HG03457 (cell line): ENCODE data around the gene CCR5AS.

ENCODE experiments used
- ATAC-seq: cut with Tn5 transposase; IDR thresholded peaks from one replicate; pipeline ENCODE4 v1.9.1; 2021; ENCODE audit warnings: moderate number of reproducible peaks; ENCODE audit not compliant: unreplicated experiment

Gene CCR5AS

DNA sequence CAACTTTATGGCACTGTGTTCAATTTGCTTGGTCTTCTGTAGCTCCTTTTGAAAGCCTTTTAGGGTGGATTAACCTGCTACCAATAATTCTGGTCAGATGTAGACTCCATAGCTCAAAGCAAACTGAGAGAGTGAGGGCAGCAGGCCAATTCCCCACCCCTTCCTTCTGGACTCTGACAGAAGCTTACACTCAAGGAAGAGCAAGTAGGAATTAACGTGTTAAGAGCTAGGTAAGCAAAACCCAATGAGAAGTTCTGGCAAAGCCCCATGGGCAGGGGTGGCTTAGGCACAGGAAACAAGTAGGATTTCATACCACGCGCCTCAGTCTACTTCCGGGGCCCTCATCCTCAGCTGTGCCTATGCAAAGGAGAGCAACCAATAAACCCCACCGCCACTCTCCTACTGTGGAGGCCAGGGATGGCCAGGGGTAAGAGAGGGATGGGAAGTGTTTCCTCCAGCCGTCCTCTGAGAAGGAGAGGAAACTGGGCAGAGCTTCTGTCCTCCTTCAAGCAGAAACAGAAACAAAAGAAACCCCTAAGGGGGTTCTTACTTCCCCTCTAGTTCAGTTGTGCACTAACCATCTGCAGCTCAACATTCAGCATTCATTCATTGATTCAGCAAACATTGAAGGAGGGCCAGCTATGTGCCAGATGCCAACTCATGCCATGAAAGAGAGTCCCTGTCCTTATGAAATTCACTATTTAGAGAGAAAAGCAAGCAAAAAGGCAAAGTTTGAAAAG, 23.5 kb downstream of the CCR5AS start:
- ATAC-seq, result no peak

DNA sequence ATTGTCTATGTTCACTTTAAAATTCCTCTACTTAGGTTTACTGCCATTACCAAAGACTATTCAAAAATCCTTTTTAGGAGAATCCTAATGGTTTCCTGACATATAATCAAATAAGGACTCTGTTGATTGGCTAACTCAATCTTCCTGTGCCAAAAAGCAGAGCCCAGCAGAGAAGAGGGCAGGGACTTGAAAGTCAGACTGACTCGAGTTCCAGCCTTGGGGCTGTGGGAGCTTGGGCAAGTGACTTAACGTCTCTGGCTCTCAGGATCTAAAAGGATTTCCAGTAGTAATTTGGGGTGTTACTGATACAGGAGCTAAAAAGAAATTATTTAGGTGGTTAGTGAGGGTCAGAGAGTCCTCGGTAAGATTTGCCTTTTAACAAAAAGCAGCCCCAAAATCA, 25.2 kb downstream of the CCR5AS start:
- ATAC-seq, result no peak

DNA sequence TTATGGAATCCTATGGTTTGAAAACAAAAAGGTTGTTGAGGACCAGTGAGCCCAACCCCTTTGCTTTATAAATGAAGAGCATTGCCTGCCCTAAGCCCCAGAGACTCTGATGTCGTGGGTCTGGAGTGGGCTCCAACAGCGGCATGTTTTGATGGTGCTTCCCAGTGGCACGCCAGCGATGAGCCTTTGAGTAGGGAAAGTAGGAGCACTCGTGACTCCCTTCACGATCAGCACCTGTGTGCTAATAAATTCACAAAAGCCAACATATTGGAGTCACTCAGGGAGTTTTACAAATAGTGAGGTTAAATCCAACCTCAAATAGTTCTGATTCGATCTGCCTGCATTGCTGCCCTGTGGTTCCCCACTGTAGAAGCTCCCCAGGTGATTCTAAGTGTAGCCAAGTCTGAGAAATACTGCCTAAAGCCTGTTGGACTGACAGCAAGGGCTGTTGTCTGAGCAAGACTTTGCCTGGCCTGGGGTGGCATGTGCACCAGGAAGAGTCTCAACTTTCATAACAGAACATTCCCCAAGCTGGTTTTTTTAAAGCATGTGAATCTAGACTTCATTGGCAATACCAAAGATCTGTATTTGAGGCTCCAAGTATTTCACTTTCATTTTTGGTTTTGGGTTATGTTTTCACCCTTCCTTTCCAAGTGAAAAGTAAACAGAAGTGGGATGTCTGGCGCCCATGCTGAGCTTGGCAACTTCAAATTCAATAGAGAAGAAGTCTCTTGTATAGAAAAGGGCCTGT, 26.2 kb downstream of the CCR5AS start:
- no peak for ATAC-seq

DNA sequence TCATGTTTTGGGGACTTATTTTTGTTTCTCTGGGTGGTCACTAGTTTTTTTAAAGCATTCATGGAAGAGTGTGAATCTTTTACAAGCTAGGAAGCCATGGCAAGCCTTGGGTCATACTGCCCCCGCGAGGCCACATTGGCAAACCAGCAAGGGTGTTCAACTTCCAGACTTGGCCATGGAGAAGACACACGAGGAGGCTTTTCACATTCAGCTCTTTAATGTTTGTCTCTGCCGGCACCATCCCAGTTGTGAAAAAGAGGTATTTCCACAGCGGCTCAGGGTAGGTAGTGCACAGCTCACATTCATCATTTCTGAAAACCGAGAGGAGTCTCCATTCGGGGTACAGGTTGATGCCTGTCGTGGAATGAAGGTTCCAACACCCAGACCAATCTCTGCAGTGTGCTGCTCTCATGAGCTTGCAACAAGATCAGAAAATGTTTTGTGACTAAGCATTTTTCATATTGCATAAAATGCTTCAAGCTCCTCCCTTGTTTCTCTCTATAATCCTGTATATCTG, 28.4 kb downstream of the CCR5AS start:
- no peak for ATAC-seq

DNA sequence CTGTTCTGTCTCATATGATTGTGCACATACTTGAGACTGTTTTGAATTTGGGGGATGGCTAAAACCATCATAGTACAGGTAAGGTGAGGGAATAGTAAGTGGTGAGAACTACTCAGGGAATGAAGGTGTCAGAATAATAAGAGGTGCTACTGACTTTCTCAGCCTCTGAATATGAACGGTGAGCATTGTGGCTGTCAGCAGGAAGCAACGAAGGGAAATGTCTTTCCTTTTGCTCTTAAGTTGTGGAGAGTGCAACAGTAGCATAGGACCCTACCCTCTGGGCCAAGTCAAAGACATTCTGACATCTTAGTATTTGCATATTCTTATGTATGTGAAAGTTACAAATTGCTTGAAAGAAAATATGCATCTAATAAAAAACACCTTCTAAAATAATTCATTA, 31.1 kb downstream of the CCR5AS start:
- no peak for ATAC-seq

DNA sequence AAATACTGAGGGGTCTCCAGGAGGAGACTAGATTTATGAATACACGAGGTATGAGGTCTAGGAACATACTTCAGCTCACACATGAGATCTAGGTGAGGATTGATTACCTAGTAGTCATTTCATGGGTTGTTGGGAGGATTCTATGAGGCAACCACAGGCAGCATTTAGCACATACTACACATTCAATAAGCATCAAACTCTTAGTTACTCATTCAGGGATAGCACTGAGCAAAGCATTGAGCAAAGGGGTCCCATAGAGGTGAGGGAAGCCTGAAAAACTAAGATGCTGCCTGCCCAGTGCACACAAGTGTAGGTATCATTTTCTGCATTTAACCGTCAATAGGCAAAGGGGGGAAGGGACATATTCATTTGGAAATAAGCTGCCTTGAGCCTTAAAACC, 31.6 kb downstream of the CCR5AS start:
- no peak for ATAC-seq

DNA sequence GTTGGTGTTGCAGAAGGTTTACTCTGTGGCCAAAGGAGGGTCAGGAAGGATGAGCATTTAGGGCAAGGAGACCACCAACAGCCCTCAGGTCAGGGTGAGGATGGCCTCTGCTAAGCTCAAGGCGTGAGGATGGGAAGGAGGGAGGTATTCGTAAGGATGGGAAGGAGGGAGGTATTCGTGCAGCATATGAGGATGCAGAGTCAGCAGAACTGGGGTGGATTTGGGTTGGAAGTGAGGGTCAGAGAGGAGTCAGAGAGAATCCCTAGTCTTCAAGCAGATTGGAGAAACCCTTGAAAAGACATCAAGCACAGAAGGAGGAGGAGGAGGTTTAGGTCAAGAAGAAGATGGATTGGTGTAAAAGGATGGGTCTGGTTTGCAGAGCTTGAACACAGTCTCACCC, 32.1 kb downstream of the CCR5AS start:
- no peak for ATAC-seq

DNA sequence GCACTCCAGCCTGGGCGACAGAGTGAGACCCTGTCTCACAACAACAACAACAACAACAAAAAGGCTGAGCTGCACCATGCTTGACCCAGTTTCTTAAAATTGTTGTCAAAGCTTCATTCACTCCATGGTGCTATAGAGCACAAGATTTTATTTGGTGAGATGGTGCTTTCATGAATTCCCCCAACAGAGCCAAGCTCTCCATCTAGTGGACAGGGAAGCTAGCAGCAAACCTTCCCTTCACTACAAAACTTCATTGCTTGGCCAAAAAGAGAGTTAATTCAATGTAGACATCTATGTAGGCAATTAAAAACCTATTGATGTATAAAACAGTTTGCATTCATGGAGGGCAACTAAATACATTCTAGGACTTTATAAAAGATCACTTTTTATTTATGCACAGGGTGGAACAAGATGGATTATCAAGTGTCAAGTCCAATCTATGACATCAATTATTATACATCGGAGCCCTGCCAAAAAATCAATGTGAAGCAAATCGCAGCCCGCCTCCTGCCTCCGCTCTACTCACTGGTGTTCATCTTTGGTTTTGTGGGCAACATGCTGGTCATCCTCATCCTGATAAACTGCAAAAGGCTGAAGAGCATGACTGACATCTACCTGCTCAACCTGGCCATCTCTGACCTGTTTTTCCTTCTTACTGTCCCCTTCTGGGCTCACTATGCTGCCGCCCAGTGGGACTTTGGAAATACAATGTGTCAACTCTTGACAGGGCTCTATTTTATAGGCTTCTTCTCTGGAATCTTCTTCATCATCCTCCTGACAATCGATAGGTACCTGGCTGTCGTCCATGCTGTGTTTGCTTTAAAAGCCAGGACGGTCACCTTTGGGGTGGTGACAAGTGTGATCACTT, 34.1 kb downstream of the CCR5AS start:
- no peak for ATAC-seq

DNA sequence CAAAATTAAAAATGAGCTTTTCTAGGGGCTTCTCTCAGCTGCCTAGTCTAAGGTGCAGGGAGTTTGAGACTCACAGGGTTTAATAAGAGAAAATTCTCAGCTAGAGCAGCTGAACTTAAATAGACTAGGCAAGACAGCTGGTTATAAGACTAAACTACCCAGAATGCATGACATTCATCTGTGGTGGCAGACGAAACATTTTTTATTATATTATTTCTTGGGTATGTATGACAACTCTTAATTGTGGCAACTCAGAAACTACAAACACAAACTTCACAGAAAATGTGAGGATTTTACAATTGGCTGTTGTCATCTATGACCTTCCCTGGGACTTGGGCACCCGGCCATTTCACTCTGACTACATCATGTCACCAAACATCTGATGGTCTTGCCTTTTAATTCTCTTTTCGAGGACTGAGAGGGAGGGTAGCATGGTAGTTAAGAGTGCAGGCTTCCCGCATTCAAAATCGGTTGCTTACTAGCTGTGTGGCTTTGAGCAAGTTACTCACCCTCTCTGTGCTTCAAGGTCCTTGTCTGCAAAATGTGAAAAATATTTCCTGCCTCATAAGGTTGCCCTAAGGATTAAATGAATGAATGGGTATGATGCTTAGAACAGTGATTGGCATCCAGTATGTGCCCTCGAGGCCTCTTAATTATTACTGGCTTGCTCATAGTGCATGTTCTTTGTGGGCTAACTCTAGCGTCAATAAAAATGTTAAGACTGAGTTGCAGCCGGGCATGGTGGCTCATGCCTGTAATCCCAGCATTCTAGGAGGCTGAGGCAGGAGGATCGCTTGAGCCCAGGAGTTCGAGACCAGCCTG, 35.1 kb downstream of the CCR5AS start:
- ATAC-seq, result no peak

DNA sequence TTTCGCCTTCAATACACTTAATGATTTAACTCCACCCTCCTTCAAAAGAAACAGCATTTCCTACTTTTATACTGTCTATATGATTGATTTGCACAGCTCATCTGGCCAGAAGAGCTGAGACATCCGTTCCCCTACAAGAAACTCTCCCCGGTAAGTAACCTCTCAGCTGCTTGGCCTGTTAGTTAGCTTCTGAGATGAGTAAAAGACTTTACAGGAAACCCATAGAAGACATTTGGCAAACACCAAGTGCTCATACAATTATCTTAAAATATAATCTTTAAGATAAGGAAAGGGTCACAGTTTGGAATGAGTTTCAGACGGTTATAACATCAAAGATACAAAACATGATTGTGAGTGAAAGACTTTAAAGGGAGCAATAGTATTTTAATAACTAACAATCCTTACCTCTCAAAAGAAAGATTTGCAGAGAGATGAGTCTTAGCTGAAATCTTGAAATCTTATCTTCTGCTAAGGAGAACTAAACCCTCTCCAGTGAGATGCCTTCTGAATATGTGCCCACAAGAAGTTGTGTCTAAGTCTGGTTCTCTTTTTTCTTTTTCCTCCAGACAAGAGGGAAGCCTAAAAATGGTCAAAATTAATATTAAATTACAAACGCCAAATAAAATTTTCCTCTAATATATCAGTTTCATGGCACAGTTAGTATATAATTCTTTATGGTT, 35.9 kb downstream of the CCR5AS start, which contains the start of gene CCR5:
CCR5 (plus strand) TSS at position 108 of the 680 bp plus-strand sequence. CDS start 1,957 bp downstream, outside the sequence.
- ATAC-seq, result no peak

DNA sequence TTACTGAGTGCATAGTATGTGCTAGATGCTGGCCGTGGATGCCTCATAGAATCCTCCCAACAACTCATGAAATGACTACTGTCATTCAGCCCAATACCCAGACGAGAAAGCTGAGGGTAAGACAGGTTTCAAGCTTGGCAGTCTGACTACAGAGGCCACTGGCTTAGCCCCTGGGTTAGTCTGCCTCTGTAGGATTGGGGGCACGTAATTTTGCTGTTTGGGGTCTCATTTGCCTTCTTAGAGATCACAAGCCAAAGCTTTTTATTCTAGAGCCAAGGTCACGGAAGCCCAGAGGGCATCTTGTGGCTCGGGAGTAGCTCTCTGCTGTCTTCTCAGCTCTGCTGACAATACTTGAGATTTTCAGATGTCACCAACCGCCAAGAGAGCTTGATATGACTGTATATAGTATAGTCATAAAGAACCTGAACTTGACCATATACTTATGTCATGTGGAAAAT, 37.2 kb downstream of the CCR5AS start:
- ATAC-seq, result no peak

DNA sequence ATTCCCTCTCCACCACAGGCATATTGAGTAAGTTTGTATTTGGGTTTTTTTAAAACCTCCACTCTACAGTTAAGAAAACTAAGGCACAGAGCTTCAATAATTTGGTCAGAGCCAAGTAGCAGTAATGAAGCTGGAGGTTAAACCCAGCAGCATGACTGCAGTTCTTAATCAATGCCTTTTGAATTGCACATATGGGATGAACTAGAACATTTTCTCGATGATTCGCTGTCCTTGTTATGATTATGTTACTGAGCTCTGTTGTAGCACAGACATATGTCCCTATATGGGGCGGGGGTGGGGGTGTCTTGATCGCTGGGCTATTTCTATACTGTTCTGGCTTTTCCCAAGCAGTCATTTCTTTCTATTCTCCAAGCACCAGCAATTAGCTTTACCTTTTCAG, 37.7 kb downstream of the CCR5AS start:
- no peak for ATAC-seq

DNA sequence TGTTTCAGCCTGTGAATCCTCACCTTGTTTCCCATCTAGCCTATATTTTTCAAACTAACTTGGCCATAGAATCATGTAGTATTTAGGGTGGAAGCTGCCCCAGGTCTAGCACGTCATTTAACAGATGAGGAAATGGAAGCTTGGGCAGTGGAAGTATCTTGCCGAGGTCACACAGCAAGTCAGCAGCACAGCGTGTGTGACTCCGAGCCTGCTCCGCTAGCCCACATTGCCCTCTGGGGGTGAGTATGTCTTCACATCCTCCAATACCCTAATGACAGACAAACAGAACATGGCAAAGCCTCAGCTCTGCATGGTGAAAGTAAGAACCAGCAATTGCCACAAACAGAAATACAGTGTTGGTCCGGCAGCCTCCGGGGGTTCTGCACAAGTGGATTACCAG, 38.3 kb downstream of the CCR5AS start:
- no peak for ATAC-seq

DNA sequence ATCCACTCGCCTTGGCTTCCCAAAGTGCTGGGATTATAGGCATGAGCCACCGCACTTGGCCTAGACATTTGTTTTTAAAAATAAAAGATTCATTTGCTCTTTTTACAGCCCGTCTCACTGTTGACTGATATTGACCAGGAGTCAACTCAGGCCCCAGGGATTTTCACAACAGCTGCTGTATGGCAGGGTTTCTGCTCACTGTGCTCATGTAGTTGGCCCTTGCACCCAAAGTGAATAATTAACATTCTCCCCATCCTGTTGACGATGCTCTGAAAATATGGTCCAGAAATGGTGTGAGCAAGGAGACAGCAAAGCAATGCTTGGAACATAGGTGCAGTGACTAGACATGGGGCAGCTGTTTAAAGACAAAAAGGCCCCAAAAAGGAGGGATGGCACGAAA, 39.1 kb downstream of the CCR5AS start:
- ATAC-seq, result no peak

DNA sequence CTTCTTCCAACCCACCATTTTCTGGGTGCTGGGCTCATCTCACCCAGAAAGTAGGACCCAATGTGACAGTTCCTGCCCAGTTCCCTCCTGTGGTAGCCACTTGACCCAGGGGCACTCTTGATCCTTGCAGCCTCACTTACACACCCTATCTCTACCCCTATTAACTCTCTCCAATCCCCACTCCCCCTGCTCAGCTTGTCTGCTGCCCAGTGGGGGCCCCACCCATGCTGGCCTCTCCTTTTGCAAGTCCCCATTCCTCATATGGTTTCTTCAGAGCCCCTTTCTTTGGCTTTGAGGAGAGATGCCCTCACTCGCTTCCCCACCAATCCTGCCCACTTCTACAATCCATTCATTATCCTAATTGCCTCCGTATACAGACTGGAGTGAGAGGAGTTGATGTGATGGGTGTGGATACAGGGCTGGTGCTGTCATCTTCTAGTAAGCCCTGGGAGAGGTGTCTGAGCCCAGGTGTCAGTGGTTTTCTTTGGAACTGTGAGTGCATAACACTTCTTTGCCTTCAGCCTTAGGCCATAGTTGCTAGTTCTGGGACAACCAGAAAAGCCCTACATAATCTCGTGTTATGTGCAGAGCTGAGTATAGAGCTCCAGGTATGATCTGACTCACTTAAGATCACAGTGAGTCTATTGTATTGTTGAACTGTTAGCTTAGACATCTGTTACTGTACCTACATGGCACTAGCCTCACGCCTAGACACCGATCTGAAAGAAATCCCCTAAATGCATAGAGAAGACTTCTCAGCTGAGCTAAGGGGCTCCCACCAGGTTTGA, 40.9 kb downstream of the CCR5AS start:
- ATAC-seq, result no peak

DNA sequence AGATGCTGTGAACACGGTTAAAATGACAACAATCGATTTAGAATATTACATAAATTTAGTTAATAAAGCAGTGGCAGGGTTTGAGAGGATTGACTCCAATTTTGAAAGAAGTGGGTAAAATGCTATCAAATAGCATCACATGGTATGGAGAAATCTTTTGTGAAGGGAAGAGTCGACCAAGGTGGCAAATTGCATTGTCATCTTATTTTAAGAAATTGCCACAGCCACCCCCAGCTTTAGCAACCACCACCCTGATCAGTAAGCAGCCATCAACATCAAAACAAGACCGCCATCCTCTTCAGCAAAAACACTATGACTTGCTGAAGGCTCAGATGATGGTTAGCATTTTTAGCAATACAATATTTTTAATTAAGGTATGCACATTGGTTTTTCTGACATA, 41.8 kb downstream of the CCR5AS start:
- ATAC-seq, result no peak

DNA sequence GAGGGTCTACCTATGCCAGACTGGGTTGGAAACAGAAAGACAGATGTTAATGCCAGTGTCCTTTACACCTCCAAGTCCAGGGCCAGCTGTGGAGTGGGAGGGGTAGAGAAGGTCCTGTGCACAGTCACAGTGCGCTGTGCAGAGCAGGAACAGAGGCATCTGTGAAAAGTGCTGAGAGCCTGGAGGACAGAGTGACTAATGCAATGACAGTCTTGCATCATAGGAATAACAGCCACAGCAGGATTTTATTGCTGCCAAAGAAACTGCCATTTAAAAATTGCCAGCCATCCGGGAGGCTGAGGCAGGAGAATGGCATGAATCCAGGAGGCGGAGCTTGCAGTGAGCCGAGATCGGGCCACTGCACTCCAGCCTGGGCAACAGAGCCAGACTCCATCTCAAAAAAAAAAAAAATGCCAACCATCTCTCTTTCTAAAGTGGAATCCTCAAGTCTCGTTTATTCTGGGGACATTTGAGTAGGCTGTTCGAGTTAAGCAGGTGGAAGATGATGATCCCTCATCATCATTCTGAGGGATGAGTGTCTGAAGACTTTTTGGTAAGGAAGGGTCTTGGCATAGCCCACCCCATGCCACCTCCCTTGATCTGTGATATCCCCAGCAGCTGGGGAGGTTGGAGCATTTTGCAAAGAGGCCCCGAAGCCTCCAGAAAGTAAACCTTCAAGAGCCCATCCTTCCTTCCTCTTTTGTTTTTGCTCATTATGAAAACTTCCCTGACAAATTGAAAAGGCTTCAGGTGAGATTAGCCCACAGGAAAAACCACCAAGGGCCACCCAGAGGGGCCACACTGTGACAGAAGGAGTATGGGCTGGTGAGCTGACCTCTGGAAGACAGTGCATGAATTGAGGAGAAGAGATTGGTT, 45.2 kb downstream of the CCR5AS start:
- no peak for ATAC-seq

DNA sequence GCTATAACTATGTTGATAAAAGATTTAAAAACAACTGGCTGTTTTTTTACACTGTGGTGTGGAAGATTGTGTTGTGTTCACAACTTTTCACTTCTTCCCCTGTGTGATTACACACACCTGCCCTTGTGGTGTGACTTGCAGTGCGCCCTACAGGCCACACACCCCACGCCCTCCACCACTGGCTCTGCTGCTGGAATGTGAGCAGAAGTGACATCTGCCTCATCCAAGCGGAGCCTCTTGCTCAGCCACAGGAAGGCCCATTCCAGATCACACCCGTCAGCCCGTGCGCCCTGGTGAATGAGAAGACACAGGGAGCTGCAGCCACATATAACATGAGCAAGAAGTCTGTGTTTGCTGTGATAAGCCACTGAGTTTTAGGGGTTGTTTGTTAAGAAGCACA, 46.0 kb downstream of the CCR5AS start:
- no peak for ATAC-seq
